Osteoblast (primary cell): ENCODE results near the gene CAMK2G. TPM values are rescaled to one million over a fixed set of nuclear protein-coding genes. Genes with fewer than 3 reads are reported as not detected.
A peak's percentile ranks its signal among the peaks of the same experiment; 100 is the strongest.
"Not testable (repeated sequence)": the region's sequence is repeated elsewhere in the genome, so short reads cannot be mapped to it uniquely, and the experiment has no call there.

Experiments used
- DNase-seq: peaks from one replicate; pipeline ENCODE4 v3.0.0; 2011; ENCODE audit warnings: low spot score, mixed read lengths; ENCODE audit not compliant: insufficient read length; ENCODE audit errors: missing footprints
- H2AFZ ChIP-seq: 2 replicates; pipeline ENCODE4 v1.6.0; 2011; ENCODE audit warnings: mild to moderate bottlenecking, low read length
- H3K27ac ChIP-seq: 2 replicates; pipeline ENCODE4 v1.5.1; 2011; ENCODE audit warnings: mild to moderate bottlenecking, low read depth, low read length, moderate library complexity
- H3K27me3 ChIP-seq: 2 replicates; pipeline ENCODE4 v1.6.0; 2012; ENCODE audit warnings: mild to moderate bottlenecking, control low read depth, inconsistent platforms, low read length, moderate library complexity; ENCODE audit not compliant: insufficient read depth
- H3K36me3 ChIP-seq: 2 replicates; pipeline ENCODE4 v1.5.1; 2011; ENCODE audit warnings: mild to moderate bottlenecking, low read length, control low read depth, moderate library complexity; ENCODE audit not compliant: insufficient read depth
- H3K4me1 ChIP-seq: 2 replicates; pipeline ENCODE4 v1.5.1; 2011; ENCODE audit warnings: mild to moderate bottlenecking, low read length, control low read depth, moderate library complexity; ENCODE audit not compliant: insufficient read depth
- H3K4me2 ChIP-seq: 2 replicates; pipeline ENCODE4 v1.6.0; 2011; ENCODE audit warnings: mild to moderate bottlenecking, low read length; ENCODE audit not compliant: insufficient read depth
- H3K4me3 ChIP-seq: fragments of 200-600 bp; sonication (generic); 3 replicates; pipeline ENCODE4 v1.5.1; 2012; ENCODE audit warnings: mild to moderate bottlenecking, low read length, inconsistent platforms; ENCODE audit not compliant: insufficient read depth
- H3K79me2 ChIP-seq: 2 replicates; pipeline ENCODE4 v1.6.0; 2012; ENCODE audit warnings: mild to moderate bottlenecking, low read length, control low read depth, inconsistent platforms; ENCODE audit not compliant: insufficient read depth
- H3K9me3 ChIP-seq: 2 replicates; pipeline ENCODE4 v1.5.1; 2011; ENCODE audit warnings: low read depth, low read length, control low read depth
- H4K20me1 ChIP-seq: 2 replicates; pipeline ENCODE4 v1.6.0; 2012; ENCODE audit warnings: mild to moderate bottlenecking, low read length, control low read depth; ENCODE audit not compliant: insufficient read depth
- total RNA-seq: library from RNA; depleted of rRNA; stranded (reverse); fragments of >200 nt; gene quantifications from 2 replicates; pipeline ENCODE4 v1.2.3, GENCODE V29; 2012
- TF ChIP-seq, protein P1 (sequence below): IDR thresholded peaks from 2 replicates; pipeline ENCODE4 v1.5.1; 2011; ENCODE audit warnings: mild to moderate bottlenecking, low read depth, low read length, moderate library complexity; ENCODE audit errors: extremely low read depth

CAMK2G gene
- total RNA-seq, 1 donor: 22.4 TPM

DNA sequence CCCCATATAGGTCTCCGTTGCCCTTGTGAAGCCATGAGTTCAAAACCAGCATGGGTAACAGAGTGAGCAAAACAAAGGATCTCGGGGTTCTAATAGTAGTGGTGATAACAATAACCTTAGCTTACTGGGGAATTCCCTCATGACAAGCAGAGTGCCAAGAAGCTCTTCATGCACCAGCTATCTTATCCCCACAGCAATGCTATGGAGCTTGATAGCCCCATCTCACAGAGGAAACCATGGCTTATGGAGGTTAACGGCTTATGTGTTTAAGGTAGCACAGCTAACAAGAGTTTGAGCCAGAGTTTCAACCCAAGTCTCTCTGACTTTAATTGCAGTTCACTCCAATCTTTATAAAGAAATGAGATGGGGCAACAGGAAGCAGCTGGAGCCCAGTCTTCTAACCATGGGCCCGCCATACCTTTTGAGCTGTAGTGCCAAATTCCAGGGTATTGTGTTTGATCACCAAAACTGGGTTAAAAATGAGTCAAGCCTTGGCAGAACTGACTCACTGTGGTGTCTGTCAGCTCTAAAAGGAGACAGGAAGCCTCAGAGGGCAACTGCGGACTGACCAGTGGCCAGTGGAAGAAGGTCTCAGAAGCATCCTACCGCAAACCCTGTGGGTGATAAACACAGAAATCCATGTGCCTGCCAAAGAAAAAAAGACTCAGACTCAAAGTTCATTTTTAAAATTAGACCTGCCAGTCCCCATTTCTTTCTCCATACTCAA is 20.1 kb upstream of the CAMK2G start:
- peak; percentile 84 for DNase-seq
- Histone ChIP-seq H3K4me1 (peaks cover 39% of the 10 kb centered on the region), H3K36me3 (no peaks in the 10 kb centered on the region), H3K4me3 (no peak overlapping the region), H3K27me3 (no peaks in the 10 kb centered on the region), H3K9me3 (no peaks in the 10 kb centered on the region), H3K27ac (peak overlapping the region; percentile 60), H3K79me2 (no peaks in the 10 kb centered on the region), H4K20me1 (no peaks in the 10 kb centered on the region), H2AFZ (no peak overlapping the region), H3K4me2 (peak overlapping the region; percentile 2)
- TF ChIP-seq, protein P1, sequence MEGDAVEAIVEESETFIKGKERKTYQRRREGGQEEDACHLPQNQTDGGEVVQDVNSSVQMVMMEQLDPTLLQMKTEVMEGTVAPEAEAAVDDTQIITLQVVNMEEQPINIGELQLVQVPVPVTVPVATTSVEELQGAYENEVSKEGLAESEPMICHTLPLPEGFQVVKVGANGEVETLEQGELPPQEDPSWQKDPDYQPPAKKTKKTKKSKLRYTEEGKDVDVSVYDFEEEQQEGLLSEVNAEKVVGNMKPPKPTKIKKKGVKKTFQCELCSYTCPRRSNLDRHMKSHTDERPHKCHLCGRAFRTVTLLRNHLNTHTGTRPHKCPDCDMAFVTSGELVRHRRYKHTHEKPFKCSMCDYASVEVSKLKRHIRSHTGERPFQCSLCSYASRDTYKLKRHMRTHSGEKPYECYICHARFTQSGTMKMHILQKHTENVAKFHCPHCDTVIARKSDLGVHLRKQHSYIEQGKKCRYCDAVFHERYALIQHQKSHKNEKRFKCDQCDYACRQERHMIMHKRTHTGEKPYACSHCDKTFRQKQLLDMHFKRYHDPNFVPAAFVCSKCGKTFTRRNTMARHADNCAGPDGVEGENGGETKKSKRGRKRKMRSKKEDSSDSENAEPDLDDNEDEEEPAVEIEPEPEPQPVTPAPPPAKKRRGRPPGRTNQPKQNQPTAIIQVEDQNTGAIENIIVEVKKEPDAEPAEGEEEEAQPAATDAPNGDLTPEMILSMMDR: no peak

DNA sequence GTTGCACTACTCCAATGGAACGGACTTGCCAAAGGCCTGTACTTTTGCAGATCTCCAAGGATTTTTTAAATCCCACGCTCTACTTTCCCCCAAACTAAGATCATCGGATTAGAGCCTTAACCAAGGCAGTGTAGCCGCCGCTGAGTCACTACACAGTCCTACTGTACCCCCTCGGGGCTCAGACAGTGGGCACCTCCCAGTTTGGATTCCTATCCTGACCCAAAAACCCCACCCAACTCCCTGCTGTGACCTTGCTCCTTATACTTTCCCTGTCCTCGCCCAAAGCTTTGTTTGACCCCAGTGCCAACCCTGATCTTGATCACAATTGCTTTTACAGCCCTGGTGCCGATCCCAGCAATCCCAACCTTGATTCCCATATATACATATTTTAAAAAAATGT is 19.1 kb upstream of the CAMK2G start:
- peaks cover 37% of the 10 kb centered on the region for H3K4me1 ChIP-seq

DNA sequence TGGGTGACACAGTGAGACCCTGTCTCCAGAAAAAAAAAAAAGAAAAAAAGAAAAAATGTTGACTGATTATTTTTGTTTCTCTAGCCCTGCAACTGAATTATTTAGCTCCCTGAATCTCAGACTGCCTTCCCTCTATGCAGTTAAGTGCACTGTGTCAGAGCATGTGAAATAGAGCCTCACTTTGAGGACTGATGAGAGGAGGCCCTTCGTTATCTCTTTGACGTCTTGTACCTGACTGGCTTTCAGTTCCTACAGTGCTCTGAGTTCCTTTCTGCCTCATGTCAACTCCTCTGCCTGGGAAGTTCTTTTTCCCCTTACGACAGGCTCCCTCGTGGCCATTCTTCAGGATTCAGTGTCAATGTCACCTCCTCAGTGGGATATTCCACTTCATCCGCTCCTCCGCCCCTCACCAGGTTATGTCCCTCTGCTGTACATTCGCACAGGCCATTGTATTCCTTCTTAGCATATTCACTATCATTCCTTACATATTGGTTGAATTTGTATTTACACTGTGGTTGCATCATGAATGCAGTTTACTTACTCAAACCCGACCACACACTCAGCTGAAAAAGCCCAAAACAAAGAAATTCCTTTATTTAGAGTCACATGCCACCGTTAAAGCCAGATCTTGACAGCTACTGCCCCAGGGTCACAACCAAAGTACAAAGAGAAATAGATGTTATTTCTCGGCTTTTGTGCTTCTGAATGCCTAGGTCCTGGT is 18.1 kb upstream of the CAMK2G start:
- H3K36me3 ChIP-seq: no peaks in the 10 kb centered on the region
- TF ChIP-seq, protein P1: no peak
- H3K79me2 ChIP-seq: no peaks in the 10 kb centered on the region
- no peaks in the 10 kb centered on the region for H4K20me1 ChIP-seq
- H2AFZ ChIP-seq: no peak overlapping the region
- H3K27me3 ChIP-seq: no peaks in the 10 kb centered on the region
- DNase-seq: no peak
- no peak overlapping the region for H3K4me3 ChIP-seq
- H3K4me2 ChIP-seq: no peak overlapping the region
- no peaks in the 10 kb centered on the region for H3K9me3 ChIP-seq
- H3K4me1 ChIP-seq: peaks cover 45% of the 10 kb centered on the region
- H3K27ac ChIP-seq: no peak overlapping the region

More for the DNA sequence above, 19.1 kb upstream of the CAMK2G start:
- Histone ChIP-seq H3K9me3 (no peaks in the 10 kb centered on the region), H3K4me3 (no peak overlapping the region), H3K4me2 (no peak overlapping the region), H3K27me3 (no peaks in the 10 kb centered on the region), H3K36me3 (no peaks in the 10 kb centered on the region), H4K20me1 (no peaks in the 10 kb centered on the region), H3K27ac (no peak overlapping the region), H3K79me2 (no peaks in the 10 kb centered on the region), H2AFZ (no peak overlapping the region)
- no peak for DNase-seq
- TF ChIP-seq, protein P1: no peak

DNA sequence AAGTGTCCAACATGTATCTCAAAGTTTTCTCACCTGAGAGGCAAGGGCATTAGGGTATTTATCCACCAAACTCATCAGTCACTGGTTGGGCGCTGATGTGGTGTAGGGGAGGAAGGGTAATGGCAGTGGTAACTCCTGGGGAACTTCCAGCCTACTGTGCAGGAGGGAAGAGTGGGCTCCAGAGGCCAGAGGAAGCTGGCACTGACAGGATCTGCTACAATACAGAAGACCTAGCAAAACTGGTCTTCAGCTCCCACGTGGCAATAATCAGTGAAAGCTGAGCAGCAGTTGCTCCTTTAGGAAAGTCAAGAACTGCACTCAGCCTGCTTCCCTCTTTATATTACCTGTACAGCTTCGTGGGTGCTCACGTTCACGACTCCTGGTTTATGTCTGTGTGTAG is 17.2 kb upstream of the CAMK2G start:
- Histone ChIP-seq H3K27me3 (no peaks in the 10 kb centered on the region), H3K4me3 (no peak overlapping the region), H2AFZ (no peak overlapping the region), H3K9me3 (no peaks in the 10 kb centered on the region), H3K36me3 (no peaks in the 10 kb centered on the region), H3K4me1 (peaks cover 54% of the 10 kb centered on the region), H3K27ac (no peak overlapping the region), H3K4me2 (no peak overlapping the region), H3K79me2 (no peaks in the 10 kb centered on the region), H4K20me1 (no peaks in the 10 kb centered on the region)
- no peak for DNase-seq
- TF ChIP-seq, protein P1: no peak

DNA sequence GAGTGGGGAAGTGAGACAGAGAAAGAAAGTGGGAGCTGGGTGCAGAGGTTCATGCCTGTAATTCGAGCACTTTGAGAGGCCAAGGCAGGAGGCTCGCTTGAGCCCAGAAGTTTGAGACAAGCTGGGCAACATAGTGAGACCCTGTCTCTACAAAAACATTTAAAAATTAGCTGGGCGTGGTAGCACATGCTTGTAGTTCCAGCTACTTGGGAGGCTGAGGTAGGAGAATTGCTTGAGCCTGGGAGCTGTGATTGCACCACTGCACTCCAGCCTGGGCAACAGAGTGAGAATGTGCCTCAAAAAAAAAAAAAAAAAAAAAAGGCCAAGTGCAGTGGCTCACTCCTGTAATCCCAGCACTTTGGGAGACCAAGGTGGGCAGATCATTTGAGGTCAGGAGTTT is 16.5 kb upstream of the CAMK2G start:
- not testable (repeated sequence) for DNase-seq, H3K27me3 ChIP-seq, H3K9me3 ChIP-seq, H3K27ac ChIP-seq, H3K4me2 ChIP-seq, H3K4me3 ChIP-seq, H3K36me3 ChIP-seq, H3K79me2 ChIP-seq, H2AFZ ChIP-seq, H4K20me1 ChIP-seq
- H3K4me1 ChIP-seq: peaks cover 59% of the 10 kb centered on the region
